ENCODE data around the gene MEGF11. TPM values are rescaled to one million over a fixed set of nuclear protein-coding genes. Genes with fewer than 3 reads are reported as not detected.

Gene MEGF11
- total RNA-seq, 4 donors from 2014 or later, result 0.87 to 7.3 (median 4.9) TPM

- 91 to 100% methylated on average over 1 of the region's 1 CpG for WGBS, 2 donors
- TF ChIP-seq CTCF (IDR thresholded peaks at IDR 0.05), result no peak
- TF ChIP-seq POLR2A (IDR thresholded peaks at IDR 0.05), result no peak
- no peak for TF ChIP-seq EP300 (IDR thresholded peaks at IDR 0.05)
- Histone ChIP-seq H3K27me3 (no peaks in the 10 kb centered on the region), H3K4me1 (peaks cover 0 to 33% (median 0%) of the 10 kb centered on the region in 4 donors), H3K27ac (no peak overlapping the region), H3K4me3 (no peak overlapping the region), H3K9me3 (no peaks in the 10 kb centered on the region), H3K36me3 (no peaks in the 10 kb centered on the region)
- no peak for DNase-seq (ENCODE audit: low spot score in 2 of 2)
These were observed 117.9 kb downstream of the MEGF11 start for GRCh38 chr15:66135664-66136063.

- H3K4me1 ChIP-seq, result peaks cover 0 to 36% (median 0%) of the 10 kb centered on the region in 4 donors
- H3K9me3 ChIP-seq, result no peaks in the 10 kb centered on the region
- peak overlapping the region in 1 of 4 donors; percentile 66 for H3K27ac ChIP-seq
- 80% methylated on average over 3 of the region's 3 CpGs for WGBS, 2 donors
- DNase-seq (ENCODE audit: low spot score in 2 of 2), result no peak
- peaks cover 0 to 1% of the 10 kb centered on the region in 2 donors for H3K27me3 ChIP-seq
- no peak overlapping the region for H3K4me3 ChIP-seq
- H3K36me3 ChIP-seq, result no peaks in the 10 kb centered on the region
- TF ChIP-seq EP300 (IDR thresholded peaks at IDR 0.05) (no peak), POLR2A (IDR thresholded peaks at IDR 0.05) (no peak), CTCF (IDR thresholded peaks at IDR 0.05) (no peak)
These were observed 119.3 kb downstream of the MEGF11 start for GRCh38 chr15:66134284-66134683.

GRCh38 chr15:66133247-66133885 lies 120.2 kb downstream of the MEGF11 start:
- Histone ChIP-seq H3K27ac (peak overlapping the region in 1 of 4 donors; percentile 66), H3K9me3 (no peaks in the 10 kb centered on the region), H3K36me3 (no peaks in the 10 kb centered on the region), H3K27me3 (peaks cover 0 to 4% of the 10 kb centered on the region in 2 donors), H3K4me3 (no peak overlapping the region), H3K4me1 (peaks cover 0 to 35% (median 0%) of the 10 kb centered on the region in 4 donors)
- TF ChIP-seq CTCF (IDR thresholded peaks at IDR 0.05) (no peak), EP300 (IDR thresholded peaks at IDR 0.05) (peak in 1 of 2 donors; percentile 64)
- DNase-seq (ENCODE audit: low spot score in 2 of 2), result no peak
- WGBS, 2 donors, result 43 to 52% methylated on average over 10 of the region's 10 CpGs

- no peak for DNase-seq (ENCODE audit: low spot score in 2 of 2)
- Histone ChIP-seq H3K9me3 (no peaks in the 10 kb centered on the region), H3K27ac (peak overlapping the region in 1 of 4 donors; percentile 36), H3K4me1 (peaks cover 0 to 31% (median 0%) of the 10 kb centered on the region in 4 donors), H3K27me3 (peaks cover 0 to 4% of the 10 kb centered on the region in 2 donors), H3K4me3 (no peak overlapping the region), H3K36me3 (no peaks in the 10 kb centered on the region)
- TF ChIP-seq CTCF (IDR thresholded peaks at IDR 0.05), result no peak
- TF ChIP-seq POLR2A (IDR thresholded peaks at IDR 0.05), result no peak
- no peak for TF ChIP-seq EP300 (IDR thresholded peaks at IDR 0.05)
- 33 to 47% methylated on average over 5 of the region's 5 CpGs for WGBS, 2 donors
These were observed 121.2 kb downstream of the MEGF11 start for GRCh38 chr15:66132251-66132816.

GRCh38 chr15:66131831-66132230 lies 121.7 kb downstream of the MEGF11 start:
- DNase-seq (ENCODE audit: low spot score in 2 of 2), result no peak
- Histone ChIP-seq H3K27ac (peak overlapping the region in 1 of 4 donors; percentile 36), H3K27me3 (peaks cover 0 to 4% of the 10 kb centered on the region in 2 donors), H3K36me3 (no peaks in the 10 kb centered on the region), H3K9me3 (no peaks in the 10 kb centered on the region), H3K4me3 (no peak overlapping the region), H3K4me1 (peaks cover 0 to 31% (median 0%) of the 10 kb centered on the region in 4 donors)
- WGBS, 2 donors, result 84 to 91% methylated on average over 6 of the region's 6 CpGs
- TF ChIP-seq EP300 (IDR thresholded peaks at IDR 0.05), result no peak
- TF ChIP-seq POLR2A (IDR thresholded peaks at IDR 0.05), result no peak
- TF ChIP-seq CTCF (IDR thresholded peaks at IDR 0.05), result no peak
